HT1080 (cell line): ENCODE data around the gene INHBB. TPM values are rescaled to one million over a fixed set of nuclear protein-coding genes. Genes with fewer than 3 reads are reported as not detected.
"Not testable (repeated sequence)": the region's sequence is repeated elsewhere in the genome, so short reads cannot be mapped to it uniquely, and the experiment has no call there.

Experiments
- DNase-seq: peaks from one replicate; pipeline ENCODE4 v3.0.0-alpha.2; 2015; ENCODE audit warnings: low read depth
- total RNA-seq: library from RNA; depleted of rRNA; stranded (reverse); fragments of >200 nt; shearing (Covaris generic); gene quantifications from 2 replicates; pipeline ENCODE4 v1.2.3, GENCODE V29; 2014

INHBB gene
- total RNA-seq, 1 experiment from 2014 or later, result 1.8 TPM

DNA sequence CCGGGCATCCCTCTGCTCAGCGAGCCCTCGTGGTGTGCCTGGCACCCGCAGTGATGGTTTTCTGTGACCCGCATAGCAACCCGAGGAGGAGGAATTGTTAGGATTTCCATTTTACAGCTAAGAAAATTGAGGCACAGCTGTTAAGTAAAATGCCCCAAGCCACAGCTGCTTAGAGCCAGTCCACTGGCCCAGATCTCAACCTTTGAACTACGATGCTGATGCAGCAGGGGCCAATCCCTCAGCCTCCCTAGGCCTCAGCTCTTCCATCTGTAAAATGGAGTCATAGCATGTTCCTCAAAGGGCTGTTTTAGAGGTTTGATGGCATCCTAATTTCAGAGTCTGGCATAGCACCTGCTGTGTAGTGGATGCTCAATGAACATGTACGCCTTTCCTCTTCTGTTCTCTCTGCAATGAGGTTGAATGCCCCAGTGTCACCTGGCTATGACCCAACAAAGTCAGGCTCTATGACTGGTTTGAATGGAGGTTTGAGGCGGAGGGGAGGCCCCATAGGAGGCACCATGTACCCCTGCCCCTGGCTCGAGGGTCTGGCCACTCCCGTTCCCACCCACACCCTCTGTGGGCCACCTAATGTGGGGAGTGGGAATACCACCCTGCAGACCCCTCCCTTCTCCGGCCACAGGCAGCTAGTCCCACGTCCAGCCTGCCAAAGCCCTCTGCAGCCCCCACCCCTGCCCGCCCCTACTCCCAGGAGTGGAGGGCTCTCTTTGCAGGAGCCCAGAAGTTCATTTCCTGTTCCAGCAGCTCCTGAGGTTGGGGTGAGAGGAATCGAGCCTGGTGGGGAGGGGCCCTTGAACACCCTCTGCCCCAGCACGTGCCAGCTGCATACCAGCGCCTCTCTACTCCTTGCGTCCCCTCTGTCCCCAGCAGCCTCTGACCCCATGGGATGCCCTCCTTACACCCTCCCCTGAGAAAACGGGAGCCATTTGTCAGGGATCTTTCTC is 31.0 kb downstream of the INHBB start:
- no peak for DNase-seq

DNA sequence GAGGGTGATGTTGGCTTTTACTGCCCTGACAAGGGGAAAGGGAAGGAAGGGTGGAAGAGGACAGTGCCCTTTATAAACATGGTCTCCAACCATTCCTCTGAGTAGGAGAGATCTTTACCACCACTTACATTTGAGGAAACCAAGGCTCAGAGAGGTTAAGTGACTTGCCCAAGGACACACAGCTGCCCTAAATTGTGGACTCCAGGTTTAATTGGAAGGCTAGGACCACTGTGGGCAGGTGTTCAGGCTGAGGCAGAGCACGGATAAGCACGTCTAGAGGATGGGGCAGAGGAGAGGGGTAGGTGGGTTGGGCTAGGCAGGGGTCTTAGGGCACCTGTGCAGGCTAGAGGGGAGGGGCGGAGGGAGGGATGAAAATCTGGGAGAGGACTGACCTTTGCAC is 32.7 kb downstream of the INHBB start:
- no peak for DNase-seq

DNA sequence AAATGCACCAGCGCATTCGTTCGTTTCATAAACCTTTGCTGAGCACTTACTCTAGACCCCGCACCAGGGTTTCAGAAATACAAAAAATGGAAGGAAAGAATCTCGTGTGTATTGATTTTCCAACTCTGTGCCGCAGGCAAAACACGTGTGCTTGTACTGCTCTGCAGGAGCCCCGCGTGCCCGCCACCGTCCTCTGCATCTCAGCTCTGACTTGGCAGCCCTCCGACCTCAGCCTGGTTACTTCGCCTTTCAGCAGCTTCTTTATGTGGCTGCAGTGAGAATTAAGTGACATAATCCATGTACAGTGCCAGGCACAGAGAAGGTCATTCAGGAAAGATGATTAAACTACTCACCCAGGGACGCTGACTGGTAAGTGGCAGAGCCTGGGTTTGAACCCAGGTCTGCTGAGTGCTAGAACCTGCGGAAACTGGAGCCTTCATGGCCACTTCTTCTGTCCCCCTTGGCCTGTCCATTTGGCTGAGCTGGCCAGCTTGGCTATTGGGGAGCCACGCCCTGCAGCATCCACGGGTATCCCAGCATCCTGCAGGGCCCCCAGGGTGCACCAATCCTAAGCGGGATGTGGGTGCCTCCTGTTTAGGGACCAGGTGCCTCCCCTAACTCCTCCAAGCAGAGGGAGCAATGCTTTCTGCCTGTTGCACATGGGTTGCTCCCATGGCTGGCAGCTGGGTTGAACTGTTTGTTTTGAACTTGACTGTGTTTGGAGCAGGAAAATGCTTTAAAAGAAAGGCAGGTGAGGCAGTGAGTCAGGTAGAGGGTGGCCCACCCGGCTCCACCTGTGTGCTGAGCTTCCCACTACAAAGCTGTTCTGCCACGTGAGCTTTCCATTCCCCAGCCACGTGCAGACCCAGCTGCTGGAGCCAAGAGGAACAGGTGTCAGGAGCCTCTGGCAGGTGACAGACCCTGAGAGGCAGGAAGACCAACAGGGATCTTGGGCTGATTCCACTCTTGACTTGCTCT is 34.3 kb downstream of the INHBB start:
- DNase-seq, result no peak

DNA sequence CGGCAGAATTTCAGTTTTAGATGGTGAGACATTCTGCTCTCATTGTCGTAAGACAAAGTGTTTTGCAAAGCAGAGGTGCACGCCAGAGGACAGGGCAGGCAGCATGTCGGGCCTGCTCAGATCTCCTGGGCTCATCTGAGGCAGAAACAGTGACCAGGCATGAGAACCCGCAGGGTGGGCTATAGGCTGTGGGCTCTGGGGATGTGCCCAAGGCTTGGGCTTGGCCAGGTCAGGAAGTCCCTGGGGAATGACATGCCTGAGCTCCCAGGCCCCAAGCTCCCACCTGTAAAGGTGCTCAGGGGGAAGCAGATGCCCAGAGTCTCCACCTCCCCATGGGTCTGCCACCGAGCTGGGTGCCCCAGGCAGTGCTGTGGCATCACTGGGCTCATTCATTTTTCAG is 35.3 kb downstream of the INHBB start:
- no peak for DNase-seq

DNA sequence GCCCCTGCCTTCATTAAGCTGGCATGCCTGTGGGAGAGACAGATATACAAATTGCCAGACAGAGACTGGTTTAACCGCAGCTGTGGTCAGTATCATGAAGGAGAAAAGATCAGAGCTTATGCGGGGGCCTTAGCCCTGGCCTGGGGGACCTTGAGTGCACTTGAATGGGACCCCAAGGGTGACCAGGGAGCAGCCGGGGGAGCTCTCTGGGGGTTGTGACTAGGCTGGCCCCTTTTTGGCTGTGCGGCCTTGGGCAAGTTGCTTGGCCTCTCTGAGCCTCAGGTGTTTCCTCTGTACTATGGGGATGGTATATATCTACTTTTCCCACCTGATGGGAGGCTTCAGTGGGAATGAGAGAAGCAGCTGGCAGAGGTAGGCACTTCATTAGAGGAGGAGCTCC is 35.7 kb downstream of the INHBB start:
- no peak for DNase-seq

DNA sequence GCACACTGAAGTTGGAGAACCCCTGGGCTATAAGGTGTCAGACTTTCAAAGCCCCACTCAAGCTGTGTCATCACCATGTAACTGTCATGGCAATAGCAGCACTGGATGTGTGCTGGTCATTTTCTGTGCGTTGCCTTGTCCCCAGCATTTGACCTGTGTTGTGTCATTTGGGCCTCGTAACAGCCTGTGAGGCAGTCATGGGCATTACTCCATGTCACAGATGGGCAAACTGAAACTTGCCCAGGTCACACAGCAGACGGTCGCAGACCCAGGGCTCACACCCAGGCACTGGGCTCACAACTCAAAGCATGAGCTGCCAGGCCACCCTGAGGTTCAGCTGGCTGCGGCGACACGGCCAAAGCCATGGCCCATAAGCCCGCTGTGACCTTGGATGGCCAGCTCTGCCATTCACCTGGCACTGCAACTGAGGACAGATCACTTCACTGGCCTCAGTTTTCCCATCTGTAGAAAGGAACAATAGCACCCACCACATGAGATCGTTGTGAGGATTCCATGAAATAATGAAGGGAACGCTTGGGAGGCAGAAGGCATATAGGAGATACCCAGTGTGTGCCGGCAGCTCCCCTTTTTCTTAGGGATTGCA is 36.7 kb downstream of the INHBB start:
- DNase-seq, result no peak

DNA sequence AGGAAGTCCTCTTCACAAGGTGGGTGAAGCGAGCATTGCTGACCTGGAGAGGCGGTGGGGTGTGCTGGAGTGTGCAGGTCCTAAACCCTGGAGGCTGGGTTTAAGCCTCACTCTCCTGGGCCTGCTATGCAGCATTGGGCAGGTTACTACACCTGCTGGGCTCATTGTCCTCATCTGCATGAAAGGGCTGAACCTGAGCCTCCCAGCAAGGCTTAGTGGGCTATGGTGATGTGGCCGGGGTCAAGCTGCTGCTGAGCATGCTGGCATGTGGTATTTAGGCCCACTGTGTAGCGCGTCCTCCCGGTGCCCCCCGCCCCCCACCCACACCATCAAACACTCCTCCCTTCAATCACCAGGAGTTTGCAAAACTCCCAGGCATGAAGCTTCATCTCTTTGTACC is 37.3 kb downstream of the INHBB start:
- DNase-seq, result no peak

DNA sequence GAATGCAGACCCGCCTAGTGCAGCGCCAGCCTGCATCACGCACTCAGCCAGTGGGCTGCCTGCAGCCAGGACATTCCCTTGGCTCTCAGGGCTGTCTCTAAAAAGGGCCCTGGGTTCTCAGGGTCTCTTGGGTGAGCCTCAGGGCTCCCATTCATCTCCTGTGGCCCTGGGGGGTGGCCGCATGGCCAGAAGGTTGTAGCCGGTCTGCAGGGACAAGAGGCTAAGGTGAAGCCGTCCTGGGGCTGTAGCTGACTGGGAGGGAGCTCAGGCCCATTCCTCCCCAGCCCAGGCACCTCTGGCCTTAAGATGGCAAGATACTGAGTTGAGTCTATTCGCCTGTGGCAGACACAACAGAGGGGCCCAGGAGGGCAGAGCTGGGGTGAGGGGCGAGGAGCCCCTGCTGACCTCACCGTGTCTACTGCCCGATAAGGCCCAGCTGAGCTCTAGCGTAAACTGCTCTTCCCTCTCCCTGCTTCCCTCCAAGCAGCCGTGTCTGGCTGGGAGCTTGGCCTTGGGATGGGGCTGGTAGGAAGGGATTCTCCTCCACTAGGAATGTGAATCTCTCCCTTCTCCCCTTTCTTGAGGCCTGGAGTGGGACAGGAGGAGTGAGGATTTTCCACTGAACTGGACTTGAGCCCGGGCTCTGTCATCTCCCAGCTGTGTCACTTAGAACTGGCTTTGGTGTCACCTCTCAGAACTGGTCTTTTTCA is 37.9 kb downstream of the INHBB start:
- DNase-seq, result no peak

DNA sequence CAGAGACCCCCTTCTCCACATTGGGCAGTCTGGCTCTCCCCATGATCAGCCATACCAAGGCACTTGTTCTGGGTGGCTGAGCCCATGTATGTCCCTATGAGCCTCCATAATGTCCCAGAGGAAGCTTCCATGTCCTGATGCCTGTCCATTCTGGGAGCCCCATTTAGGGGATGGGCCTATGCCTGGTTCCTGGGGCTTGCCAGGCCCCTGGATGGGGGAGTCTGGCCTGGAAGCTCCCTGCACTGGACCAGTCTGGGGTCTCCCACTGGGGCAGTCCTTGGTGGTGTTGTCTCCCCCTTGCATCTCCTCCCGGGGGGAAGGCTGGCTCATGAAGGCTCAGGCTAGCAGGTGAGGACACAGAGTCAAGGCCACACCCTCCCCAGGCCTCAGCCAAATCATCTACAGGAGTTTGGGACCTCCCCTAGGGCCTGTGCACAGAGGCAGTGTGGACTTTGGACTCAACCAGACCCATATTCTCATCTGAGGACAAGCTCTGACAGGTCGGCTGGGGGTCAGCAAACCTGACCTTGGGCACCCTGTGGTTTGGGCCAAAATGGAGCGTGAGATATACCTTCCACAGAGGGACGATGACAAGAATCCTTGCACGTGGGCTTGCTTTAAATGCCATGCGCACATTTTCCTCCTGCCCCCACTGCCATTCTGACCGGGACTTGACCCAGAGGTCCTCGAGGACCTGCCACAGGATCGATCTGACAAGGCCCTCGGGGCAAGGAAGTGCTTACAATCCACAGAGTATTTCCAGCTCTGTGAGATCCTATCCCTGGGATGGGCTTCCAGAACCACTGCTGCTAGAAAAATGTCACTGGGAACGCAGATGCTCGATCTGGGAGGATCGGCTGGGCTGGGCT is 38.8 kb downstream of the INHBB start:
- DNase-seq, result no peak

DNA sequence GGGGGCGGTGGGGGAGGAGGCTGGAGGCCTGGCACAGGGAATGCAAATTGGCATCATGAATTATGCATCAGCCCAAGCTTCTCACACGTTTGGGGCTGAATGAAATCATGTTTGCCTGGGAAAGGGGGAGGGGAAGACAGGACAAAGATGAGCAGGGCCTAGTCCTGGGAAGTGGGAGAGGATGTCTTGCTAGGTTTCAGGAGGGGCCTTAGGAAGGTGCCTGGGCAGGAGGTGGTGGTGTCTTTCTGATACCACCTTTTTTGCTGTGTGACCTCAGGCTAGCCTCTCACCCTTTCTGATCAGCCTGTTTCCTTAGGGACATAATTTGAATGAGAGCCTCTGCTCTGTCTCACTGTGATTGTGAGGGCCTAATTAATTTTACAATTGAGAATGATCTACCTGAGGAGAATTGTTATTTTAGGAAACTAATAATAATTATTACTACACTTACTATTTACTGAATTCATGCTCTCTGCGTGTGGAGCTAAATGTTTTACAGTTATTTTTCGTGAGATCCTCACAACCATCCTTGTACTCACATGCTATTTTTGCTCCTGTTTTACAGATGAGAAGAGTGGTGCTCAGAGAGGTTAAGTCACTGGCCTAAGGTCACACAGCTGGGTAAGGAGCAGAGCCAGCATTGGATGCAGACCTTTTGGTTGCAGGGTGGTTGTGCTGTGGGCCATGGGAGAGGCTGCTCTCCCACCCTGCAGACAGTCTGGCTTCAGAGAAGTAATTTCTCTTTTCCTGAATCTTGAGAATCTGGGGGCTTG is 39.6 kb downstream of the INHBB start:
- DNase-seq, result no peak

DNA sequence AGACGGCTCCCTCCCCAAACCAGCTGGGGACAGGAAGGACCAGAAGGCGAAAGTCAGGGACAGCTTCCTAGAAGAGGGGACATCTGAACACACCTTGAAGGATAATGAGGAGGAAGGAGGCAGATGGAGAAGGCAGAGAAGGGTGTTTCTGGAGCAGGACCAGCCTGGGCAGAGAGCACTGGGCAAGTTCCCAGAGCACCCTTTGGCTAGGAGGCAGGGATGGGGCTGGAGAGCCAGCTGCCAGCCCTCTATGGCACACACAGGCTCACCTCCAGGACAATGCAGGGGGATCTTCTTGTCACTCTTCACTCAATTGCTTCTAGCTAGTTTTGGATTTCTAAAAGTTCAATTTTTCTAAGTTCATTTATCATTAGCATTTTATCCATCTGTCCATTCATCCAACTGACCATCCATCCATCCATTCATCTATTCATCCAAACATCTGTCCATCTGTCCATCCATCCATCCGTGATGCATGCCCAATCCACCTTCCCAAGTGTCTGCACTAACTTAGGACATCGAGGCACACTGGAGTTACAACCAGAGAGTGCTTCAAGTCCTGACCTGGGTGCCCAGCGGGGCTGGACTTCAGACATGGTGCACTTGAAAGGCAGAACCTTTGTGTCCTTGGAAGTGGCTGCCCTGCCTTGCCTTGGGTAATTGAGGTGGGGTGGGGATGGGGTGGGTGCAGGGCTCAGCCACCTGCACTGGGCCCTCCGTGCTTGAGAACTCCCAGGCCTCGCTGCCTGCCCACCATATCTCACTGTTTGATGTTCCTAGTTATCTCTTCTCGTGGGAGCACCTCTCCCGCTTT is 42.5 kb downstream of the INHBB start:
- DNase-seq, result no peak

DNA sequence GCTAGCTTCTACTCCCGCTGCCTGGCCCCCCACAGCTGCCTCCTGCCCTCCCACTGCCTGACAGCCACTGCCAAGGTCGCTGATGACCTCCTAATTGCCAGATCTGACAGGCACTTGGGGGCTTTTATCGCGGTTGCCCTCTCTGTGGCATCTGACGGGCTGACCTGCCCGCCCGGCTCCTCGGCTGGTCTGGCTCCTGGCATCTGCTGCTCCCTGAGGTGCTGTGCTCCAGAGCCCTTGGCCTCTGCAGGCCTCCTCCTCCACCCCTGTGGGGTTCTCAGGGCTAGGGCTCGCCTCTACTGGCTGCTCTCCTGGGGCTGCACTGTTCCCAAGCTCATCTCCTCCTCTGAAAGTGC is 43.1 kb downstream of the INHBB start:
- DNase-seq, result no peak

DNA sequence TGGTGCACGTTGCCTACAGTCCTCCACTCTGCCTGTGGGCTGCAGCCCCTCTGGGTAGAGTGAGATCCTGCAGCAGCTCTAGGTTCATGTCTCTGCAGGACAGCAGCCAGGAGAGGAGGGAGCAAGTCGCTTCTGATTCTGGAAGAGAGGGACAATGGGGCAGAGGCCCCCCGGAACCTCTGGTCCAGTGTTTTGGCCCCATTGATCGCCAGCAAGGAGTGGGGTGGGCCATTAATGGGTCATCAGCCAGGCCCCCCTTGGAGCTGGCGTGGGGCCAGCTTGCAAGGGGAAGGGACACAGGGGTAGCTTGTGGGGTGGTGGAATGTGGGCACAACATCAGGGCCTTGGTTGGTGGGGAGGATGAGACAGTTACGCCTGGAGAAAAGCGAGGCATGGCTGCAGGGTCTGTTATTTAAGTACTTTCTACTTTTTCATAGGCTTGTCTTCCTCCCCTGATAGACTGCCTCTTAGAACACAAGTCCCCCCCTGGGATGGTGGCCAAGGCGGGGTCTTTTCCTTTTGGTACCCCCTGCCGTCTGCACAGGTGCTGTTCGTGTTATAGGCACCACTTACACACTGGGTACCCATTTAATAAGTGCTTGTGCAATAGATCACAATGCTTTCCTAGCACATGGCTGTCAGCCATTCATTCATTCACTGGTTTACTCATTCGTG is 44.6 kb downstream of the INHBB start:
- DNase-seq, result no peak

DNA sequence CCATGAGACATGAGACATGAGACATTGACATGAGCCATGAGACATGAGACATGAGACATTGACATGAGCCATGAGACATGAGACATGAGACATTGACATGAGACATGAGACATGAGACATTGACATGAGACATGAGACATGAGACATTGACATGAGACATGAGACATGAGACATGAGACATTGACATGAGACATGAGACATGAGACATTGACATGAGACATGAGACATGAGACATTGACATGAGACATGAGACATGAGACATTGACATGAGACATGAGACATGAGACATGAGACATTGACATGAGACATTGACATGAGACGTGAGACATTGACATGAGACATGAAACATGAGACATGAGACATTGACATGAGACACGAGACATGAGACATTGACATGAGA is 45.4 kb downstream of the INHBB start:
- not testable (repeated sequence) for DNase-seq

DNA sequence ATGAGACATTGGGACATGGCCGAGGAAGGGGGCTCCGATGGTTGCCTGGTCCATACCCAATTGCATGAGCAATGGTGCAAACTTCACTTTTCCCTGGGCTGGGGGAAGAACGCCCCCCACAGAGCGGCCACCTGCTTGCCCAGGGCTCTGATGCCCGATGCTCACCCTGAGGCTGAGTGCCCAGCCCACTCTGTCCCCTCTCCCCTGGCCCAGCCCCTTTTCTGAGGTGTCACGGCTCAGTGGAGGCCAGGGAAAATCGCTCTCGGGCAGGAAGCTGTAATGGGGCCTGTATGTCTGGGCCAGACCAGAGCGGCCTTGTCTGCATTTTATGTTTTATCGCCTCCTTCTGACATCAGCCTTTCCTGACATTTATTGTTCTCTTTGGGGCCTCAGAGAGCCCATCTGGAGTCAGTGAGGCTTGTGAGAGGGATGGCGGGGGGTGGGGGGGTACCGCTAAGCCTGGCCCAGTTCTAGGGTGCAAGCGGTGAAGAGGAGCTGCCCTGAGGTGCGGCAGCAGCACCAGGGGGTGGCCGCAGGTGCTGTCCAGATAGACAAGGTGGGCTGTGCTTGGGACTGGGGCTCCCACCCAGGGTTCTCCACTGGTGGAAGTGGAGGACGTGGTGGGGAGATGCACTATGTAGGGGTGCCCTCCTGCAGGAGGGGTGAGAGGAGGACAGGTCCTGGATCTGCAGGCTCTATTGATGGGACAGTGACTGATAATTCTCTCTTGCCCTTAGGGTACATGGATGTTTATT is 46.2 kb downstream of the INHBB start:
- no peak for DNase-seq

DNA sequence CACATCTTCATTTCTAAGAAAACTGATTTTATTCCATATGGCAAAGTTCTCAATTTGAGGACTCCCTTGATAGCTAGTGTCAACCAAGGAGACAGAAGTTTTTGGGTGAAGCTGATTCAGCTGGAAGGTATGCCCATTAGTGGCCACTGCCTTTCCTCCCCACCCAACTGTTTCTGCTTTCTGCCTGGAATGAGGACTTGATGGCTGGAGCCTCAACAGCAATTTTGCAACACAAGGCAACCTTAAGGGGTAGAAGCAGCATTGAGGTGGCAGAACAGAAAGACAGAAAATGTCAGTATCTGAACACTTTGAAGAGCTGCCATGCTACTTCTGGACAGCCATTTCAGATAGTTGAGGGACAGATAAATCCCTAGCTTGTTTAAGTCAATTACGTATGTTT is 47.0 kb downstream of the INHBB start:
- no peak for DNase-seq

DNA sequence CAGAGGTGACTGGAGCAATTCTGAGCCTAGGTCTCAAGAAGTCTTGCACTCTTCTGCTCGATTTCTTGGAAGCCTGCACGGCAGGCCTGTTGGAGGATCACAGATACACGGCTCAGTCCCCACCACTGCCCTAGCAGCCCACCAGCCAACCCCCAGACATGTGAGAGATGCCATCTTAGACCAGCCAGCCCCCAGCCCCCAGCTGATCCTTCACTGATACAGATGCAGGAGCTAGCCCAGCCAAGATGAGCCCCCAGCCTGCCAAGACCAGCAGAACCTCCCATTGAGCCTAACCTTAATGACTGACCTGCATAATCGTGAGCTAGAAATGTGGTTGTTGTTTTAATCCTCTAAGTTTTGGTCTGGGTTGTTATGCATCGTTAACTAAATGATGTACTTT is 47.5 kb downstream of the INHBB start:
- no peak for DNase-seq
